DMS79 (cell line): ENCODE data around the gene SRGAP2.
"Not testable (repeated sequence)": the region's sequence is repeated elsewhere in the genome, so short reads cannot be mapped to it uniquely, and the experiment has no call there.

Experiments
- DNase-seq: peaks from one replicate; lab custom pipeline; 2025; lab: John Stamatoyannopoulos, UW

The SRGAP2 gene

GRCh38 chr1:206205569-206205968 is 2.2 kb downstream of the SRGAP2 start:
- not testable (repeated sequence) for DNase-seq

GRCh38 chr1:206210802-206211201 is 7.5 kb downstream of the SRGAP2 start:
- DNase-seq: not testable (repeated sequence)

DNA sequence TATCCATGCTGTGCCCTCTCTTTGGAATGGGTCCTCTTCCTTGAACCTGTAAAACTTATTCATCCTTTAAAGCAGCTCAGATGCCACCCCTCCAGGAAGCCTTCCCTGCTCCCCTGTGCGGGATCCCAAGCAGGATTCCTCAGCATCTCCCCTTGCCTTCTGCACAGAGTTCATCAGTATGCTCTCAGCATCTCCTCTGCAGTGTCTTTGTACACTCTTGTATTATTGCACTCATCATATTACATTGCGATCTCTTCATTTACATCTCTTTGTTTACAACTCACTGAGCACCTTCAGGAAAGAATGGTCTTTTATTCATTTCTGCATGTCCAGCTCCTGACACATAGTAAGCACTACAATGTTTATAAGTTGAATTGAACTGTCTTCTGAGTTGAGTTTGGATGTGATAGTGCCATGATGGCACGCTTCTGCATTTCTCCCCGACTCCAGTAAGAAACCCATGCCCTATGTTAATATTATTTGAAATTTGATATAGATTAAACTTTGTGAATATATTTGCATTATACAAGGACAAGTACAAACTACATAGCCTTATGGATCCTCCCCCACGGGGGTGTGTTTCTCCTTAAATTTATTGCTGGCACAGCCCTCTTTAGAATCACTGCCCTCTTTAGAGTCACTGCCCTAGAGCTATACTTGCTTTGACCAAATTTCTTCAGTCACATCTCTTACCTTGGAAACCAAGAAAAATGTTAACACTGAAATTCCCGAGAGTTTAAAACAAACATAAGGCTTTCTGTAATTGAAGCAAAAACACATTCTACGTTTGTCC is 12.5 kb downstream of the SRGAP2 start:
- not testable (repeated sequence) for DNase-seq

DNA sequence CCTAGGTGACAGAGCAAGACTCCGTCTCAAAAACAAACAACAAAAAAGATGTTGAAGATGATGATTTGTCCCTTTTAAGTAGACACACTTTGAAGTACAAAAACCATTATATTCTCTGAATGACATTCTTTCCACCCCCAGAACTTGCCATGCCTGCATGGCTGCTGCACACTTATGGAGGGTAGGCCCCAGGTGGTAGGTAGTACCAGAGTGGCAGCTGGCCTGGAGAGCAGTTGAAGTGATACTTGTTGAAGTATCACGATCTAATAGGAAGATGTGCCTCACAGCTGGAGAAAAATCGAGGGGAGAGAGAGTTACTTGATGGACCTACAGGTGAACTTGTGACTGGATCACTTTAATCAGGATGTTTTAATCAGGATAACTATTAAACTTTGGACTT is 14.9 kb downstream of the SRGAP2 start:
- not testable (repeated sequence) for DNase-seq

GRCh38 chr1:206218765-206219164 is 15.4 kb downstream of the SRGAP2 start:
- DNase-seq: not testable (repeated sequence)

DNA sequence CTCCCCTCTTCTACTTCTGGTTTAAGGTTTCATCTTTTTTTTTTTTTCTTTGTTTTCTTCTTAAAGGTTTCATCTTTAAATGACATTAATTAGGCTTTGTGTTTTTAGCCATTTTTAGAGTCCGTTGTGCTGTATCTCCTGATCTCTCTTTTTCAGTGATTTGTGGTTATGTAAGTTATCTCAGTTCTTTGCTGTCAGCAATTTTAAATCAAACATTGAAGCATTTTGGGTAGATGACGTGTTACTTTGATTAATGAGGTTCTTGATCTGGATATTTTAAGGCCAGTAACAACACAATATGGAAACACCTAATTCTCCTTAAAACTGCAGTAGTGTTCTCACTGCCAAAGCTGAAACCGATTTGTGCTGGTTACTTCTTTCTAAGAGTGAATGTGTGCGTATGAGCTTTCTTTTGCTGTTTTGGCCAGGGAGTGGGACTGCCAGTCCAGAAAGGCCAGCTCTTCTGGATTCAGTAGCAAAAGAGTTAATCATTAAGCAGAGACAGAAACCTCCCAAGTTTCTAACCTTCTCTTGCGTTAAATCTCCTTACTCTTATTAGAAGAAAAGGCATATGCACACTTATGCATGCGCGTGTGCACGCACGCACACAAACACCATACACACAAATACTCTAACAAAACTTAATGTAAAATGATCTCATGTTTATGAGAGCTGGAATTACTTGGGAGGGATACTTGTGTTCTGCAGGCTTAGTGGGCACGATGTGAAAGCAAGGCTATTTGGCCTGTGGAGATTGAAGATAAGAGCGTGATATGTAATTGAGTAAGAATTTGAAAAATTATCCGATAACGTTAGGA is 16.4 kb downstream of the SRGAP2 start:
- DNase-seq: not testable (repeated sequence)

DNA sequence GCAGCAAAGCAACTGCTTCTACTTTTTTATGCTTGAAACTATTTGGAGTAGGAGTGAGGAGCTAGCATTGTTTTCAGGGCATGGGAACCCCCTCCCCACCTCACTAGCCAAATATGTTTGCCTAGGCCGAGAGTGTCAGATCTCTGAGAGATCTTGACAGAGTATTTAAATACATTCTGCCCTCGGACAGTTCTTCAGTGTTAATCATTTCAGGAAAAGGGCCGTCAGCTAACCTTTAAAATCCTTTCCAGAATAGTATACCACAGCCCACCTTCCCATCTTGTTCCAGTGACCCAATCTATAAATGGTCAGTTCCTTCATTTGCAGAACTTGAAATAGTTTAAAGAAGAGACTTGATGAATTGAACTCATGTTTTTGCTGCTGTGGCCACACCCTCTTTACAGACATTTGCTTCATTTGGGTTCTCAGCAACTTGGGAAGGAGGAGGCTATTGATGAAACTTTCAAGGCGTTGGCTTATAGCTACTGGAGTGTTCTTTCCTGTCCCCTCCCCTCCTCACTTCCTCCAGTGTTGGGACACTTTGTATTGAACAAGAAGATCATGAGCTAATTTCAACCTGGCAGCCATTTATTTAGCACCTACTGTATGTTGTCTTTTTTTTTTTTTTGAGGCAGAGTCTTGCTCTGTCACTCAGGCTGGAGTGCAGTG is 17.1 kb downstream of the SRGAP2 start:
- not testable (repeated sequence) for DNase-seq

DNA sequence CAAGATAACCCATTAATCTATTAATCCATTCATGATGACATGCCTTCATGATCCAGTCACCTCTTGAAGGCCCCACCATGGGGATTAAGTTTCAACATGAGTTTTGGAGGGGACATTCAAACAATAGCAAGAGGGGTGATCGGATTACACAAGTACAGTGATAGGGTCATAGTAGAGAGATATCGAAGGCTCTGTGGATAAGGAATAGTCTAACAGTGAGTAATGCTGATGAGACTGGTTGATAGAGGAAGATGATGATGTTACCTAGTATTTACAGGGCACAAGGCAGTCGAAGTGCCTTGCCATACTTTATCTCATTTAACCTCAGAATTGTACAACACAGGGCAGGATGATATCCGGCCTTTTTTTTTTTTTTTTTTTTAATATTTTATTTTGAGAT is 18.2 kb downstream of the SRGAP2 start:
- DNase-seq: not testable (repeated sequence)

- not testable (repeated sequence) for DNase-seq
These were observed 20.9 kb downstream of the SRGAP2 start for GRCh38 chr1:206224190-206224776.

DNA sequence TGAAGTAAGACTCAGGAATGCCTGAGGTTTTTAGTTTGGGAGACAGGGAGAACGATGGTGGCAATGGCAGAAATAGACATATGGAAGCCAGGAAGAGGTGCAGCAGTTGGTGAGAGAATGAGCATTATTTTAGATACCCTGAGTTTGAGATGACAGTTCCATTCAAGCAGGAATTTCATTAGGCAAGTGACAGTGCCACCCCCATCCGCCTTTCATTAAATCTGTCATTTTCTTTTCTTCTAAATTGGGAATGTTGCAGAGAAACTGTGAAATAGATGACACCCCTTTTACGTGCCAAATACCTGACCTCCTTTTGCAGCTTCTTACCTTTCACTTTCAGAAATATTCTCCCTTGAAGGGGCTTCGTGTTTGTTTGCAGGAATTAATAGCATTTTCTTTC is 22.0 kb downstream of the SRGAP2 start:
- not testable (repeated sequence) for DNase-seq

DNA sequence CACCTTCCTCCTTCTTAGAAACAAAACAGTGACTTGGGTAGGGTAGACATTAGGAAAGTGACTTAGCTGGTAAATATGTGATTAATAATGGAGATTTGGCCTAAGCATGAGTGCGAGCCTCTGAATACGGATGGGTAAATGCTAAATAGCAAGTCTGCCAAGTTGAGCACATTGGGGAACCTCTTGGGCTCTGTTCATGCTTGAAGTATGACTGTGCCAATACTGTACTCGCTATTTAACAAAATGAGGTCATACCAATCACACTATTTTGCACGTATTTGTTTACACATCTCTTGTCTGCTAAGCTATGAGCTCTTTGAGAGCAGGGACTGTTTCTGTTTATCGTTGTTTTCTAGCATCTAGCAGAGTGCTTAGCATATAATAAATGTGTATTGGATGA is 23.5 kb downstream of the SRGAP2 start:
- DNase-seq: not testable (repeated sequence)

- not testable (repeated sequence) for DNase-seq
These were observed 25.9 kb downstream of the SRGAP2 start for GRCh38 chr1:206229286-206229685.

- not testable (repeated sequence) for DNase-seq
These were observed 28.6 kb downstream of the SRGAP2 start for GRCh38 chr1:206231989-206232388.

- not testable (repeated sequence) for DNase-seq
These were observed 29.8 kb downstream of the SRGAP2 start for GRCh38 chr1:206232970-206233645.

DNA sequence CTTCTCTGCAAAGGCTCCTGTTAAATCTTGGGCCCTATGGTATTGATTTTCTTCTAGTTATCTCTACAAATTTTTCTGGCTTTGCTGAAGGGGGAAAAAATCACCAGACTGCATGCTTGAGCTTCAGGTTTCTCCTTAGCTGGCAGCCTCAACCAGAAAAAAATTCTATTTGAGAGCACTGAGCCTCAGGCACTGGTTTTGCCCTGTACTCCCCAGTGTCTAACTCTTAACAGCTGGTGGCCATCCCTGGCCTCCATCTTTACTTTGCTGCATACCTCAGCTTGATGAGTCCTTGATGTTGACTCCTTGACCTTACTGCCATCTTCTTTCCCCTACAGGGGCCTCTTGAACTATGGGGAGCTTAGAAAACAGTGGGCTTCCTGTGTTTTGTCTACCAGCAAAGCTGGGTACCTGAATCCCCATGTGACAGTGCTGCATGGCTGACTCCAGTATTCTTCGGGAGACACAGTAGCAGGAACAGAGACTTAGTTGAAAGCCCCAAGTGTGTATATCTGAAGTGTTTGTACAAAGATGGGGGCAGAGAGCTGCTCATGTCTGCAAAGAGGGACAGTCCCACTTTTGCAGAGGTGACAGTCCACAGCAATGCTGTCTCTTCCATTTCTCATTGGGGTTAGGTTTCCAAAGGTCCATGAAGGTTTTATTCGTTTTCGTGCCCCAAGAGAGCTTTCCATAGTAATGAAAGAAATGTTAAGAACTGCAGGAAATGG is 31.0 kb downstream of the SRGAP2 start:
- DNase-seq: not testable (repeated sequence)

GRCh38 chr1:206235190-206235589 is 31.8 kb downstream of the SRGAP2 start:
- not testable (repeated sequence) for DNase-seq

GRCh38 chr1:206240288-206240687 is 36.9 kb downstream of the SRGAP2 start:
- not testable (repeated sequence) for DNase-seq

DNA sequence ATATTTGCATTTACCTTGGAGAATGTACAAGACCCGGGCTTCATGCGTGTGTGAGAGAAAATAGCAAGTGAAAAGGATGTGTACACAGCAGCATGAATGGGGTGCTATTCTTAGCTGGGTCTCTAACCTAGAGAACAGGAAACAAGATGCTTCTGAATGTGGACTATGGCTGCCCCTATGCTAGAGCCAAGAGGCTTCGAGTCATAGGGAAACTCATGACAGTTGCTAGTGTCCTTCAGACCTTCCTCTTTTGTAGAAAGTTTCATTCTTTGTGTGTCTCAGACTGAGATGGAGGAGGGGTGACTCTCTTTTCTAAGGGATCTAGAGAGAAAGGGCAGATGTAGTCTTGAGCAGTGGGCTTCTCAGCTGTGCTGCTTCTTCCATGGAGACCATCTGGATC is 40.0 kb downstream of the SRGAP2 start:
- not testable (repeated sequence) for DNase-seq

GRCh38 chr1:206245479-206245878 is 42.1 kb downstream of the SRGAP2 start:
- DNase-seq: not testable (repeated sequence)

GRCh38 chr1:206246129-206246886 is 43.0 kb downstream of the SRGAP2 start:
- DNase-seq: not testable (repeated sequence)
